NCI-H2171 treated with DMSO at 0.1 percent for 48 hours (cell line): ENCODE measurements around the gene EEFSEC.

Experiments
- DNase-seq: peaks from one replicate; lab custom pipeline; 2025; lab: John Stamatoyannopoulos, UW

Gene EEFSEC

GRCh38 chr3:128217702-128218547 is 64.6 kb downstream of the EEFSEC start:
- no peak for DNase-seq

GRCh38 chr3:128218548-128219257 is 65.4 kb downstream of the EEFSEC start:
- no peak for DNase-seq

- DNase-seq = no peak
These were observed 68.0 kb downstream of the EEFSEC start for GRCh38 chr3:128221328-128221727.

GRCh38 chr3:128222796-128223385 is 69.6 kb downstream of the EEFSEC start:
- no peak for DNase-seq

- DNase-seq = no peak
These were observed 73.0 kb downstream of the EEFSEC start for GRCh38 chr3:128226186-128226725.

GRCh38 chr3:128226795-128227395 is 73.6 kb downstream of the EEFSEC start:
- DNase-seq = no peak

GRCh38 chr3:128227507-128227906 is 74.2 kb downstream of the EEFSEC start:
- no peak for DNase-seq

GRCh38 chr3:128228366-128228910 is 75.2 kb downstream of the EEFSEC start:
- DNase-seq = no peak

GRCh38 chr3:128229106-128229857 is 76.0 kb downstream of the EEFSEC start:
- DNase-seq = no peak

- DNase-seq = no peak
These were observed 78.3 kb downstream of the EEFSEC start for GRCh38 chr3:128231606-128232005.

- DNase-seq = no peak
These were observed 79.3 kb downstream of the EEFSEC start for GRCh38 chr3:128232376-128233178.

GRCh38 chr3:128235207-128235926 is 82.1 kb downstream of the EEFSEC start:
- no peak for DNase-seq

- peak; percentile 55 for DNase-seq
These were observed 83.4 kb downstream of the EEFSEC start for GRCh38 chr3:128236657-128237056.

- no peak for DNase-seq
These were observed 84.3 kb downstream of the EEFSEC start for GRCh38 chr3:128237348-128238183.

GRCh38 chr3:128238184-128238489 is 84.9 kb downstream of the EEFSEC start:
- DNase-seq = no peak

GRCh38 chr3:128239304-128239703 is 86.0 kb downstream of the EEFSEC start:
- no peak for DNase-seq

- DNase-seq = no peak
These were observed 87.0 kb downstream of the EEFSEC start for GRCh38 chr3:128240232-128240631.

- DNase-seq = no peak
These were observed 88.5 kb downstream of the EEFSEC start for GRCh38 chr3:128241741-128242140.
